Colonic mucosa (tissue), 4 donors: Measurements from ENCODE around the gene LMOD2. TPM values are rescaled to one million over a fixed set of nuclear protein-coding genes. Genes with fewer than 3 reads are reported as not detected.

Experiments used
- DNase-seq: peaks from one replicate; pipeline ENCODE4 v3.0.0-alpha.2; 2020
- H3K27ac ChIP-seq: fragments of 200-600 bp; one replicate; pipeline ENCODE4 v1.8.0; 2021
- H3K27me3 ChIP-seq: fragments of 200-600 bp; one replicate; pipeline ENCODE4 v1.8.0; 2021
- H3K36me3 ChIP-seq: fragments of 200-600 bp; one replicate; pipeline ENCODE4 v1.8.0; 2021
- H3K4me1 ChIP-seq: fragments of 200-600 bp; one replicate; pipeline ENCODE4 v1.8.0; 2021; ENCODE audit warnings: mild to moderate bottlenecking
- H3K4me3 ChIP-seq: fragments of 200-600 bp; one replicate; pipeline ENCODE4 v1.8.0; 2021
- H3K9ac ChIP-seq, 2 donors: one replicate each; pipeline ENCODE4 v1.7.0; 2013; ENCODE audit warnings: control low read depth in 2 of 2, low read depth in 2 of 2, low read length in 2 of 2
- H3K9me3 ChIP-seq: fragments of 200-600 bp; one replicate; pipeline ENCODE4 v1.8.0; 2021
- intact Hi-C: fragments of 100-400 bp; cut with DNase I; formaldehyde crosslinking; loops from one replicate; pipeline ENCODE4 v1.14.1; 2022
- total RNA-seq, 2 donors: library from RNA; stranded (reverse); fragmentation: NEBNext Ultra II Directional in 1 of 2; extraction: Animal tissue kit (Norgen Biotek cat#: 25700) in 1 of 2; gene quantifications; one replicate each; pipeline ENCODE4 v1.2.1, GENCODE V29; 2021
- TF ChIP-seq, protein P1 (sequence below): fragments of 200-600 bp; IDR thresholded peaks from one replicate; pipeline ENCODE4 v1.8.0; 2022; ENCODE audit warnings: antibody characterized with exemption, mild to moderate bottlenecking
- donor health status: healthy.
- donor health status: DM: no; HTN: no; CAD: no.
- donor health status: DM: no; HTN: no; CAD: no.

LMOD2 gene
- total RNA-seq, 2 donors from 2014 or later = not detected

DNA sequence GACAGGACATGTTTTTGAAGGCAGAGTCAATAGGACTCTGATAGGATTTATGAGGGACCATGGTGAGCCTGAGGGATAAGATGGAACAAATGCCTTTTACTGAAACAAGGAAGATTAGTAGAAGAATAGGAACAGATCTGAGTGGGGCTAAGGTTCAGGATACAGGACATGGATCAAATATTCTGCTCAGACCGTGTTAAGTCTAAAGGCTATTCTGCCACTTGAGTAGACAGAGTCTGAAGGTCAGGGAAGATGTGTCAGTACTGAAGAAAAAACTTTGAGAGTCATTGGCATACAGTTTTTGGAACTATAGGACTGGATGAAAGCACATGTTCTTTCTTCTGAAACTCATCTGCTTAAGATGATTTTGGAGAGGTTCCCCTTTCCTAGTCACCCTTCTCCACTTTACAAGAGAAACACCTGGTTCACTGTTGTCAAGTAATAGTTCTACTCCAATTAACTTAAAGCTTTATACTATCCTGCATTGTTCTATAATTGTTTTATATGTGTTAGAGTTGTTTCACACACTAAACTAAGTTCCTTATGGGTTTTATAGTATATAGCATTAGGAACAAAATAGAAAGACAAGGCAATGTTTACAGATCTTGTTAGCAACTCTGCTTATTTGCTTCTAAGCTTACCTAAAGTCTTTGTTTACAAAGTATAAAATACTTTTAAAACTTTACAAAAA is 49.7 kb downstream of the LMOD2 start:
- peak overlapping the region; percentile 19 for H3K27ac ChIP-seq
- H3K4me3 ChIP-seq = no peak overlapping the region
- intact Hi-C loops = loop anchor here (10.0 kb wide), 1 partner anchor 89 kb away; no protein-coding TSS in a partner anchor
- no peaks in the 10 kb centered on the region for H3K9me3 ChIP-seq
- H3K27me3 ChIP-seq = no peaks in the 10 kb centered on the region
- H3K36me3 ChIP-seq = no peaks in the 10 kb centered on the region
- no peak for DNase-seq
- no peak overlapping the region for H3K9ac ChIP-seq
- TF ChIP-seq, protein P1, sequence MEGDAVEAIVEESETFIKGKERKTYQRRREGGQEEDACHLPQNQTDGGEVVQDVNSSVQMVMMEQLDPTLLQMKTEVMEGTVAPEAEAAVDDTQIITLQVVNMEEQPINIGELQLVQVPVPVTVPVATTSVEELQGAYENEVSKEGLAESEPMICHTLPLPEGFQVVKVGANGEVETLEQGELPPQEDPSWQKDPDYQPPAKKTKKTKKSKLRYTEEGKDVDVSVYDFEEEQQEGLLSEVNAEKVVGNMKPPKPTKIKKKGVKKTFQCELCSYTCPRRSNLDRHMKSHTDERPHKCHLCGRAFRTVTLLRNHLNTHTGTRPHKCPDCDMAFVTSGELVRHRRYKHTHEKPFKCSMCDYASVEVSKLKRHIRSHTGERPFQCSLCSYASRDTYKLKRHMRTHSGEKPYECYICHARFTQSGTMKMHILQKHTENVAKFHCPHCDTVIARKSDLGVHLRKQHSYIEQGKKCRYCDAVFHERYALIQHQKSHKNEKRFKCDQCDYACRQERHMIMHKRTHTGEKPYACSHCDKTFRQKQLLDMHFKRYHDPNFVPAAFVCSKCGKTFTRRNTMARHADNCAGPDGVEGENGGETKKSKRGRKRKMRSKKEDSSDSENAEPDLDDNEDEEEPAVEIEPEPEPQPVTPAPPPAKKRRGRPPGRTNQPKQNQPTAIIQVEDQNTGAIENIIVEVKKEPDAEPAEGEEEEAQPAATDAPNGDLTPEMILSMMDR = no peak
- H3K4me1 ChIP-seq = no peaks in the 10 kb centered on the region

DNA sequence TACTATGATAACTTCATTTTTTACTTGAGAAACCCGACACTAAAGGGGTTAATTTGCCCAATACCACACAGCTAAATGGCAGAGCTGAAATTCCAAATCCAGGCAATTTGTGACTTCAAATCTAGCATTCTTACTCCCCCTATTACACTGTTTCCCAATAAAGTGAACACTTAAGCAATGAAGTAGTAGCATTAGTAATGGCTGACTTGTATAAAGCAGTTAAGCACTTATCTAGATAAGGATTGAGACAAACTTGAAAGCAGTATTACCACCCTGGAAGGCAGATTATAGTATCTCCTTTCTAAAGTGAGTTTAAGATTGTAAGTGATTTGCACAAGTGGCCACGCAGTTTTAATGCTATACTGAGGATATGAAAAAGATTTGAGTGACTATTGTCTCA is 53.9 kb downstream of the LMOD2 start:
- intact Hi-C loops = loop anchor here (10.0 kb wide), 1 partner anchor 85 kb away; no protein-coding TSS in a partner anchor
- Histone ChIP-seq H3K4me1 (no peaks in the 10 kb centered on the region), H3K27ac (no peak overlapping the region), H3K4me3 (no peak overlapping the region), H3K9ac (no peak overlapping the region), H3K9me3 (no peaks in the 10 kb centered on the region), H3K36me3 (no peaks in the 10 kb centered on the region), H3K27me3 (no peaks in the 10 kb centered on the region)
- TF ChIP-seq, protein P1 = no peak
- DNase-seq = no peak

DNA sequence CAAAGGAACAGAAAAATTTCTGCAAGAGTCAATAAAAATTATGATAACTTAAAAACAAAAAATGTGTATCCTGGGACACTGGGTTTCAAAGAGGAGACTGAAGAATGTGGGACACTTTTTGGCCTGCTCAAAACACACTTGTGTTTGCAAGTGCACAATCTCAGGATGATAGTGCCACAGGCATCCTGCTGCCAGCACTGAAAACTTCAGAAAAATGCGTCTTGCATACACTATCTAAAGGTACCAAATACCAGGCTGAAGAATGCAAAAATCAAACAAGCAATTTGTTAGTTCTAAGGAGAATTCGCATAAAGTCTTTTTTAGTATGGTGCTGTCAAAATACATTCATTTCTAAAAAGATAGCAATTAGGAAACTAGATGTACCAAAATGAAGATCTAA is 55.0 kb downstream of the LMOD2 start:
- Histone ChIP-seq H3K36me3 (no peaks in the 10 kb centered on the region), H3K27me3 (no peaks in the 10 kb centered on the region), H3K9me3 (no peaks in the 10 kb centered on the region), H3K4me1 (no peaks in the 10 kb centered on the region), H3K9ac (no peak overlapping the region), H3K27ac (no peak overlapping the region), H3K4me3 (no peak overlapping the region)
- DNase-seq = no peak
- intact Hi-C loops = no loop called here
- TF ChIP-seq, protein P1 = no peak

DNA sequence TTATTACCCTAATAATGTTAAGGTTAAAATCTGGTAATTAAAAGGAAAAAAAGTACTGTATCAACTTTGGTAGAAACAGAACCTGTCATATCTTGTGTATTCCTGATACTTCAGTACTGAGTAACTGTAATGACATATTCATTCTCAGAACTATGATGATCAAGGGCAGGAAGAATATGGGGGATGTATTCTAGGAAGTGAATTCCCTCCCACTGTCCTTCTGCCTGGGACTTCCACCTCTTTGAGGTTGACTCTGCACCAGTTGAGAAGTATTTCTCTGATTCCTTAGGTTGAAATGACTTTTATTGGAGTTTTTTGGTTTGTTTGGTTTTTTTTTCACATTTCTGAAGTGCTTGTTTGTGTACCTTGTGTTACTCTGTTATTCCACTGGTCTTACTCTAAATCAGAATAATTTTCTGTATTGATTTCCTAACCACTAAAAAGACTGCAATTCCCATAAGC is 56.2 kb downstream of the LMOD2 start:
- Histone ChIP-seq H3K27ac (no peak overlapping the region), H3K4me1 (no peaks in the 10 kb centered on the region), H3K27me3 (no peaks in the 10 kb centered on the region), H3K9me3 (no peaks in the 10 kb centered on the region), H3K4me3 (no peak overlapping the region), H3K9ac (no peak overlapping the region), H3K36me3 (no peaks in the 10 kb centered on the region)
- intact Hi-C loops = no loop called here
- no peak for DNase-seq
- TF ChIP-seq, protein P1 = no peak

DNA sequence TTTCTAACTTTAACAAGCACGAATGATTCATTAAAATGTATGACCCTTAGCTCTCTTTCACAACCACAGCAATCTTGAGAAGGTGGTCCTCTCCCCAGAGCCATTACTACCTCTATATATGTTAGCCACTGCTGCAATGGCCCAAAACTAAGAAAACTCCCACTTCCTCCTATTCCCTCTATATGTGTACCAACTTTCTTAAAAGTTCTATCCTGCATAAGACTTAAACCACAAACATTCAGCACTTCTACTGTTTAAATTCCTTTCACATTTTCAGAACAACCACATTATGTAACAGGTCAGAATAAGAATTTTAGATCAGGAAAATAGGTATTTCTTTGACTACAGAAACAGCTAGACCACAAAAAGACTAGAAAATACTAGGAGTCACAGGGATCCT is 57.0 kb downstream of the LMOD2 start:
- DNase-seq = no peak
- no peaks in the 10 kb centered on the region for H3K4me1 ChIP-seq
- TF ChIP-seq, protein P1 = no peak
- H3K36me3 ChIP-seq = no peaks in the 10 kb centered on the region
- no peak overlapping the region for H3K4me3 ChIP-seq
- H3K9ac ChIP-seq = no peak overlapping the region
- no peaks in the 10 kb centered on the region for H3K9me3 ChIP-seq
- intact Hi-C loops = no loop called here
- H3K27me3 ChIP-seq = no peaks in the 10 kb centered on the region
- no peak overlapping the region for H3K27ac ChIP-seq

Other genes starting within 250 kb of the LMOD2 start
- under 1 TPM in 1 of 2 donors, not detected in 1; 0.16 TPM for gene IQUB, start 121.3 kb upstream of the LMOD2 start, total RNA-seq
- gene NDUFA5, start 98.0 kb upstream of the LMOD2 start, total RNA-seq = 100 to 1,000 TPM in 1 of 2 donors, 10 to 100 TPM in 1; 86.0 to 129 TPM
- not detected for gene ASB15, start 54.0 kb upstream of the LMOD2 start, total RNA-seq
- 100 to 1,000 TPM in 1 of 2 donors, 10 to 100 TPM in 1; 54.9 to 126 TPM for gene WASL, start 93.1 kb downstream of the LMOD2 start, total RNA-seq
- not detected for gene HYAL4, start 189.3 kb downstream of the LMOD2 start, total RNA-seq